Lung (tissue), 16 donors: ENCODE measurements around the gene NFXL1. TPM values are rescaled to one million over a fixed set of nuclear protein-coding genes. Genes with fewer than 3 reads are reported as not detected.

Source experiments
- ATAC-seq: fragments of 200-7000 bp; cut with Tn5 transposase; one replicate; pipeline ENCODE4 v1.9.1; 2020; ENCODE audit warnings: moderate number of reproducible peaks; ENCODE audit not compliant: insufficient read depth, low FRiP score
- DNase-seq, 3 donors: peaks; one replicate each; pipeline ENCODE4 v3.0.0-alpha.2; 2013 to 2017
- H3K27ac ChIP-seq, 2 donors: one replicate each; pipeline ENCODE4 v1.5.1; 2013; ENCODE audit warnings: mild to moderate bottlenecking in 2 of 2, moderate library complexity in 2 of 2, control low read depth in 1 of 2, inconsistent platforms in 1 of 2, low read depth in 1 of 2, low read length in 1 of 2
- H3K27me3 ChIP-seq, 3 donors: one replicate each; pipeline ENCODE4 v1.5.1; 2013; ENCODE audit warnings: low read length in 2 of 3; ENCODE audit not compliant: control insufficient read depth in 3 of 3, insufficient read depth in 3 of 3
- H3K36me3 ChIP-seq, 4 donors: one replicate each; pipeline ENCODE4 v1.5.1; 2013; ENCODE audit warnings: low read length in 4 of 4, mild to moderate bottlenecking in 1 of 4, moderate library complexity in 1 of 4; ENCODE audit not compliant: control insufficient read depth in 4 of 4, insufficient read depth in 4 of 4
- H3K4me1 ChIP-seq, 5 donors: one replicate each; pipeline ENCODE4 v1.5.1; 2013; ENCODE audit warnings: low read length in 5 of 5, mild to moderate bottlenecking in 2 of 5, moderate library complexity in 1 of 5; ENCODE audit not compliant: control insufficient read depth in 5 of 5, insufficient read depth in 5 of 5
- H3K4me3 ChIP-seq: one replicate; pipeline ENCODE4 v1.5.1; 2013; ENCODE audit warnings: mild to moderate bottlenecking, control low read depth, moderate library complexity
- H3K9ac ChIP-seq, 2 donors: one replicate each; pipeline ENCODE4 v1.5.1; 2013; ENCODE audit warnings: low read length in 2 of 2, control low read depth in 1 of 2; ENCODE audit not compliant: insufficient read depth in 1 of 2
- H3K9me3 ChIP-seq, 4 donors: one replicate each; pipeline ENCODE4 v1.5.1; 2013; ENCODE audit warnings: low read length in 3 of 4, mild to moderate bottlenecking in 1 of 4, moderate library complexity in 1 of 4; ENCODE audit not compliant: control insufficient read depth in 4 of 4, insufficient read depth in 3 of 4
- WGBS, 2 donors: extraction: QIAGEN DNeasy Blood & Tissue Kit; methylation state at CpG; one replicate each; pipeline ENCODE4 v1.1.7; 2013; 5-methylcytosine and 5-hydroxymethylcytosine counted together
- long read RNA-seq, 5 donors: transcript quantifications; one replicate each; lab custom pipeline, GENCODE V29; 2026
- polyA plus RNA-seq, 2 donors: library from polyadenylated mRNA; stranded (reverse); fragments of 200-250 nt; gene quantifications; one replicate each; pipeline ENCODE4 v1.2.1, GENCODE V29; 2013
- total RNA-seq, 2 donors: library from RNA; depleted of rRNA in 1 of 2; stranded (reverse); fragments of >200 nt in 1 of 2; gene quantifications; one replicate each; pipeline ENCODE4 v1.2.1, GENCODE V29; 2014 to 2021
- TF ChIP-seq, protein P1 (sequence below): IDR thresholded peaks from 2 replicates; pipeline ENCODE4 v1.5.1; 2012; ENCODE audit warnings: mild to moderate bottlenecking; ENCODE audit errors: control extremely low read depth, extremely low read depth
- donor health status: control.
- donor health status: control.
- donor health status: Bipolar disorder and iron deficiency.
- donor health status: healthy.
- donor health status: DM: yes; HTN: yes; CAD: no.

Gene NFXL1
- 10 to 100 TPM; 11.2 to 27.2 TPM for total RNA-seq
- 1 to 10 TPM; 4.6 to 6.3 TPM for polyA plus RNA-seq
- long read RNA-seq, donor 1: 0 reads
- long read RNA-seq, donor 2: 0 reads
- long read RNA-seq, donor 3, partial matches to known transcripts: 0 of 1 reads
- long read RNA-seq, donor 3, other reads (novel, unspliced or antisense): 0 of 1 reads
- long read RNA-seq, donor 4, partial matches to known transcripts: 0 of 1 reads
- long read RNA-seq, donor 4, other reads (novel, unspliced or antisense): 0 of 1 reads
- long read RNA-seq, donor 5, partial matches to known transcripts: 0 of 2 reads
- long read RNA-seq, donor 5, other reads (novel, unspliced or antisense): 0 of 2 reads

DNA sequence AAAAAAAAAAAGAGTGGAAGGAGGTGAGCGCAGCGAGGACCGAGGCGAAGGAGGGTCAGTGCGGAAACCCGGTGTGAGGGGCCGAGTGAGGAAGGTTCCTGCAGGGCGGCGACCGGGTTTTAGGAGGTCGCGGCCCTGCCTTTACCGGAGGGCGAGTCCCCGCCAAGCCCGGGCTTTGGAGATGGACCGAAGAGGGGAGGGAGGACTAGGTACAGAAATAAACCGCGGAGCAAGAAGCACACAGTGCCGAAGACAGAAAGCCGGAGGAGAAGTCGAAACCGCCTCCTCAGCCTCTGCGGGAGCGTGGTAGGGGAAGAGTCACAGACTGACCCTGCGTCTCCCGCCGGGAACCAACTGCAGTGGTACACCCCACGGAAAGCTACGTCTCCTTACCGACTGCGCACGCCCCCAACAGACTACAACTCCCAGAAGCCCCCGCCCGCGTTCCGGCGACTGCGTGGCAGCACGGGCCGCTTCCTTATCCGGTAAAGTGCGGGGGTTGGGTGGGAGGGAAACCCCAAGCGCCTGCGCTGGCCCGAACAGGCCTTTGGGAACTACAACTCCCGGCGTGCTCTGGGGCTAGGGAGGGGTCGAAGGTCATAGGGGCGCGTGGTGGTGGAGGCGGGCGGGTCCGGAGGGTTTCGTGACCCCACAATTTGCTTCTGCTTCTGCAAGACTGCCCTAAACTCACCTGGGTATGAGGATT is at the start of gene NFXL1:
NFXL1 (minus strand) TSS at position 364 of the 706 bp plus-strand sequence. CDS start 380 bp downstream, outside the sequence.
- peak within 1 kb of the TSS; percentile 82 to 95 for H3K9ac ChIP-seq
- 1% methylated on average over 46 to 55 of the region's 55 CpGs for WGBS, 2 donors

DNA sequence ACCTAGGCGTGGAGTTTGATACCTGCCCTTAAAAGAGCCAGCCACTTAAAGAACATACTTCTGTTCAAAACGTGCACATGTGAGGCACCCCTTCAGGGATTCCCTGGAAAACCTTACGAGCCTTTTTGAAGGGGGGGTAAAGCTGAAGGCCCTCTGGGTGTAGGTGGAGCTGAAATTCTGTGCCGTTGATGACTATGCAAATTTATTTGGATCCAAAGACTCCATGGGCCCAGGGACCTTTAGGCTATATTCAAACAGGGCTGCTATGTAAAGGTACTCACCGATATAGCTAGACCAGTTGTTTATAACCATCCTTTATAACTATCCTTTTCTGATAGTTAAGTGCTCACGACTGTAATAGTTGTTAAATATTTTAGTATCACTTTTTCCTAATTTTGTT is 40.3 kb upstream of the NFXL1 start:
- Histone ChIP-seq H3K9me3 (peaks cover 0 to 2% (median 0%) of the 10 kb centered on the region in 4 donors), H3K36me3 (no peaks in the 10 kb centered on the region), H3K4me1 (no peaks in the 10 kb centered on the region), H3K4me3 (no peak overlapping the region), H3K27ac (no peak overlapping the region), H3K27me3 (no peaks in the 10 kb centered on the region), H3K9ac (no peak overlapping the region)
- WGBS, 2 donors: 77 to 83% methylated on average over 6 of the region's 6 CpGs
- DNase-seq (no peak), ATAC-seq (no peak)
- TF ChIP-seq, protein P1, sequence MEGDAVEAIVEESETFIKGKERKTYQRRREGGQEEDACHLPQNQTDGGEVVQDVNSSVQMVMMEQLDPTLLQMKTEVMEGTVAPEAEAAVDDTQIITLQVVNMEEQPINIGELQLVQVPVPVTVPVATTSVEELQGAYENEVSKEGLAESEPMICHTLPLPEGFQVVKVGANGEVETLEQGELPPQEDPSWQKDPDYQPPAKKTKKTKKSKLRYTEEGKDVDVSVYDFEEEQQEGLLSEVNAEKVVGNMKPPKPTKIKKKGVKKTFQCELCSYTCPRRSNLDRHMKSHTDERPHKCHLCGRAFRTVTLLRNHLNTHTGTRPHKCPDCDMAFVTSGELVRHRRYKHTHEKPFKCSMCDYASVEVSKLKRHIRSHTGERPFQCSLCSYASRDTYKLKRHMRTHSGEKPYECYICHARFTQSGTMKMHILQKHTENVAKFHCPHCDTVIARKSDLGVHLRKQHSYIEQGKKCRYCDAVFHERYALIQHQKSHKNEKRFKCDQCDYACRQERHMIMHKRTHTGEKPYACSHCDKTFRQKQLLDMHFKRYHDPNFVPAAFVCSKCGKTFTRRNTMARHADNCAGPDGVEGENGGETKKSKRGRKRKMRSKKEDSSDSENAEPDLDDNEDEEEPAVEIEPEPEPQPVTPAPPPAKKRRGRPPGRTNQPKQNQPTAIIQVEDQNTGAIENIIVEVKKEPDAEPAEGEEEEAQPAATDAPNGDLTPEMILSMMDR: no peak

More for the DNA sequence above, at the start of gene NFXL1:
- peak within 1 kb of the TSS; percentile 79 for H3K4me3 ChIP-seq
- peak within 1 kb of the TSS; percentile 62 to 87 for H3K27ac ChIP-seq
- TF ChIP-seq, protein P1: no peak
- H3K4me1 ChIP-seq: peaks cover 0 to 15% (median 3%) of the 10 kb centered on the region in 5 donors
- H3K36me3 ChIP-seq: peaks cover 0 to 4% (median under 1%) of the 10 kb centered on the region in 4 donors
- DNase-seq (peak; percentile 98 to 99 (median 98)), ATAC-seq (peak; percentile 100)
- H3K27me3 ChIP-seq: no peaks in the 10 kb centered on the region
- H3K9me3 ChIP-seq: no peaks in the 10 kb centered on the region

DNA sequence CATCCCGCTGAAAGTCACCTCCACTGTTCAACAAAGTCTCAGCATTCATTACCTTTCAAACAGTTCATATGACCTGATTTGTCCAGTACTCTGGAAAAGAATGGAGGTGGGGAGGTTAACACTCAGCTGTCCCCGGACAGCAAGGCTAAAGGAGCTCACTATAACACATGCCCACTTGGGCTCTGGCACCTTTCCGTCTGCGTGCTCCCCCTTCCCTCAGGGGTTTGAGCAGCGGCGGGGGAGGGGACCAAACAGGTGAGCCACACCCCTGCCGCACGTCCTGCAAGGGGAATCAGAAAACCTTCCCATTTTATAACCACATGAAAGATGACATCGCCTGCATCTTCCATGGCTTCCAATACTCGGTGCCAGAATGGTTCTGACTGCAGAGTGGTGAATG is 39.9 kb upstream of the NFXL1 start:
- TF ChIP-seq, protein P1: no peak
- 68 to 72% methylated on average over 10 of the region's 10 CpGs for WGBS, 2 donors
- no peak overlapping the region for H3K27ac ChIP-seq
- ATAC-seq (no peak), DNase-seq (no peak)
- peaks cover 0 to 2% (median 0%) of the 10 kb centered on the region in 4 donors for H3K9me3 ChIP-seq
- H3K4me1 ChIP-seq: no peaks in the 10 kb centered on the region
- H3K9ac ChIP-seq: no peak overlapping the region
- no peaks in the 10 kb centered on the region for H3K36me3 ChIP-seq
- H3K4me3 ChIP-seq: no peak overlapping the region
- H3K27me3 ChIP-seq: no peaks in the 10 kb centered on the region
